HepG2 (cell line): Measurements from ENCODE around the gene ATRIP. TPM values are rescaled to one million over a fixed set of nuclear protein-coding genes. Genes with fewer than 3 reads are reported as not detected.

ENCODE experiments used
- AGO2 ChIP-seq: fragments of 200-400 bp; formaldehyde crosslinking; optimal IDR thresholded peaks from 2 replicates; pipeline ENCODE3; 2017; ENCODE audit warnings: mild to moderate bottlenecking, low read depth, low read length, moderate library complexity
- HNRNPUL1 ChIP-seq: fragments of 200-400 bp; formaldehyde crosslinking; IDR thresholded peaks from 2 replicates; pipeline ENCODE4 v1.6.1; 2017; ENCODE audit warnings: low read depth, mild to moderate bottlenecking, low read length, moderate library complexity
- HOMEZ ChIP-seq: IDR thresholded peaks from 2 replicates; pipeline ENCODE4 v1.6.1; 2016; ENCODE audit warnings: low read depth
- PRPF4 ChIP-seq: fragments of 200-400 bp; formaldehyde crosslinking; IDR thresholded peaks from 2 replicates; pipeline ENCODE4 v1.6.1; 2016; ENCODE audit warnings: low read length, low read depth; ENCODE audit not compliant: poor library complexity, severe bottlenecking
- ZNF710 ChIP-seq: sonication (generic); formaldehyde crosslinking; IDR thresholded peaks from 2 replicates; pipeline ENCODE4 v1.5.0; 2020; ENCODE audit warnings: mild to moderate bottlenecking, missing genetic modification reagents, borderline replicate concordance
- ZXDC ChIP-seq: sonication (generic); formaldehyde crosslinking; IDR thresholded peaks from 2 replicates; pipeline ENCODE4 v1.5.0; 2020; ENCODE audit warnings: mild to moderate bottlenecking, missing genetic modification reagents
- polyA plus RNA-seq, 8 experiments: library from polyadenylated mRNA; depleted of rRNA in 3 of 8; stranded (reverse) in 7 of 8; unstranded in 1 of 8; fragments of >200 nt; fragmentation: Illumina TruSeq in 4 of 8; extraction: Trizol in 4 of 8; gene quantifications; 2 replicates each; pipeline versions ENCODE4 v1.2.1 to v1.2.3, GENCODE V29; 2011 to 2016; ENCODE audit warnings: low read depth in 4 of 8, missing spikeins in 1 of 8, mixed read lengths in 1 of 8; ENCODE audit not compliant: insufficient read depth in 1 of 8
- total RNA-seq, 5 experiments: library from RNA; depleted of rRNA; stranded (reverse); fragments of >200 nt; fragmentation: Illumina TruSeq; extraction: Trizol; gene quantifications; 2 replicates each; pipeline ENCODE4 v1.2.3, GENCODE V29; 2016; ENCODE audit warnings: low read depth in 1 of 5
- TF ChIP-seq, protein P1 (sequence below): IDR thresholded peaks from 2 replicates; pipeline ENCODE4 v1.4.0; 2020; ENCODE audit warnings: mild to moderate bottlenecking, missing genetic modification reagents
- TF ChIP-seq, protein P2 (sequence below): sonication (generic); formaldehyde crosslinking; IDR thresholded peaks from 2 replicates; pipeline ENCODE4 v1.4.0; 2020; ENCODE audit warnings: missing genetic modification reagents
- TF ChIP-seq, protein P3 (sequence below): sonication (generic); formaldehyde crosslinking; IDR thresholded peaks from 2 replicates; pipeline ENCODE4 v1.5.1; 2020; ENCODE audit warnings: missing genetic modification reagents, mild to moderate bottlenecking, borderline replicate concordance
- TF ChIP-seq, protein P4 (sequence below): sonication (generic); formaldehyde crosslinking; IDR thresholded peaks from 2 replicates; pipeline ENCODE4 v1.4.0; 2020; ENCODE audit warnings: missing genetic modification reagents, mild to moderate bottlenecking, borderline replicate concordance

The ATRIP gene
- total and polyA plus RNA-seq, 2 of the 13 experiments (the other 11 are each of a cell fraction or from before 2014, with no cell fraction given), result 5.1 to 12.5 TPM

DNA sequence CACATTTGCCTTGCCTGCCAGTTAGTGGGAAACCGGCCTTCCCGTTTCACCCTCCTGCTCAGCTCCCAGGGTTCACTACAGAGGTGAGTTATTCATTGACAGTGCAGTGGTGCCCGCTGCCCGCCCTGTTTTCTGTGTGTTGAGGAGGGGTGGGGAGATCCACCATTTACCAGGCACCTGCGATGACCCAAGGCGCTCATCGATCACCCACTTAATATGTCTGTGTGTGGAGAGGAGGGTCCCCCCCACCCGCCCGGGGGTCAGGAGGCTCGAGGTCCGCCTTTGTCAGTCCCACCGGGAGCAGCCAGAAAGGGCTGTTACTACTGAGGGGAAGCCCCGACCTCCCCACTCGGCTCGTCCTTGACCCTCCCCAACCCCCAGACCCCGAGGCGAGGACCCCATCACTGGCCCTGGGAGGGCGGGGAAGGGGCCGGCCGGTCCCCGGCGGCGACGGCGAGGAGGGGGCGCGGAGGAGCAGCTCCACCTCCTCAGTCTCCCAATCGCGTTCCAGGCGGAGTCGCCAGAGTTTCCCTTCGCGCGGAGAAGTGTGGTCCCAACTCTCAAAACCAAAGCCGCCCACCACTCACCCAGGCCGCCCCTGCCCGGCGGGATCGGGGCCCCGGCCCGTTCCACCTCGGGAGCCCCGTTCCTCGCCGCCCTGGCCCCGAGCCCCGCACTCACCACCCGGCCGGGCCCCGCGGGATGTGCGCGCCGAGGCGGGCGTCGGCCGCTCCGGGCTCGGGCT lies 17.8 kb upstream of the ATRIP start (continued):
- TF ChIP-seq, protein P1, sequence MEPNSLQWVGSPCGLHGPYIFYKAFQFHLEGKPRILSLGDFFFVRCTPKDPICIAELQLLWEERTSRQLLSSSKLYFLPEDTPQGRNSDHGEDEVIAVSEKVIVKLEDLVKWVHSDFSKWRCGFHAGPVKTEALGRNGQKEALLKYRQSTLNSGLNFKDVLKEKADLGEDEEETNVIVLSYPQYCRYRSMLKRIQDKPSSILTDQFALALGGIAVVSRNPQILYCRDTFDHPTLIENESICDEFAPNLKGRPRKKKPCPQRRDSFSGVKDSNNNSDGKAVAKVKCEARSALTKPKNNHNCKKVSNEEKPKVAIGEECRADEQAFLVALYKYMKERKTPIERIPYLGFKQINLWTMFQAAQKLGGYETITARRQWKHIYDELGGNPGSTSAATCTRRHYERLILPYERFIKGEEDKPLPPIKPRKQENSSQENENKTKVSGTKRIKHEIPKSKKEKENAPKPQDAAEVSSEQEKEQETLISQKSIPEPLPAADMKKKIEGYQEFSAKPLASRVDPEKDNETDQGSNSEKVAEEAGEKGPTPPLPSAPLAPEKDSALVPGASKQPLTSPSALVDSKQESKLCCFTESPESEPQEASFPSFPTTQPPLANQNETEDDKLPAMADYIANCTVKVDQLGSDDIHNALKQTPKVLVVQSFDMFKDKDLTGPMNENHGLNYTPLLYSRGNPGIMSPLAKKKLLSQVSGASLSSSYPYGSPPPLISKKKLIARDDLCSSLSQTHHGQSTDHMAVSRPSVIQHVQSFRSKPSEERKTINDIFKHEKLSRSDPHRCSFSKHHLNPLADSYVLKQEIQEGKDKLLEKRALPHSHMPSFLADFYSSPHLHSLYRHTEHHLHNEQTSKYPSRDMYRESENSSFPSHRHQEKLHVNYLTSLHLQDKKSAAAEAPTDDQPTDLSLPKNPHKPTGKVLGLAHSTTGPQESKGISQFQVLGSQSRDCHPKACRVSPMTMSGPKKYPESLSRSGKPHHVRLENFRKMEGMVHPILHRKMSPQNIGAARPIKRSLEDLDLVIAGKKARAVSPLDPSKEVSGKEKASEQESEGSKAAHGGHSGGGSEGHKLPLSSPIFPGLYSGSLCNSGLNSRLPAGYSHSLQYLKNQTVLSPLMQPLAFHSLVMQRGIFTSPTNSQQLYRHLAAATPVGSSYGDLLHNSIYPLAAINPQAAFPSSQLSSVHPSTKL (CRISPR knock-in tag), result peak; percentile 41; the same call in 1 of the 2 replicates
- TF ChIP-seq PRPF4, result no peak
- TF ChIP-seq, protein P2, sequence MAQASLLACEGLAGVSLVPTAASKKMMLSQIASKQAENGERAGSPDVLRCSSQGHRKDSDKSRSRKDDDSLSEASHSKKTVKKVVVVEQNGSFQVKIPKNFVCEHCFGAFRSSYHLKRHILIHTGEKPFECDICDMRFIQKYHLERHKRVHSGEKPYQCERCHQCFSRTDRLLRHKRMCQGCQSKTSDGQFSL (CRISPR knock-in tag), result peak; percentile 45; the same call in 1 of the 2 replicates
- TF ChIP-seq, protein P3, sequence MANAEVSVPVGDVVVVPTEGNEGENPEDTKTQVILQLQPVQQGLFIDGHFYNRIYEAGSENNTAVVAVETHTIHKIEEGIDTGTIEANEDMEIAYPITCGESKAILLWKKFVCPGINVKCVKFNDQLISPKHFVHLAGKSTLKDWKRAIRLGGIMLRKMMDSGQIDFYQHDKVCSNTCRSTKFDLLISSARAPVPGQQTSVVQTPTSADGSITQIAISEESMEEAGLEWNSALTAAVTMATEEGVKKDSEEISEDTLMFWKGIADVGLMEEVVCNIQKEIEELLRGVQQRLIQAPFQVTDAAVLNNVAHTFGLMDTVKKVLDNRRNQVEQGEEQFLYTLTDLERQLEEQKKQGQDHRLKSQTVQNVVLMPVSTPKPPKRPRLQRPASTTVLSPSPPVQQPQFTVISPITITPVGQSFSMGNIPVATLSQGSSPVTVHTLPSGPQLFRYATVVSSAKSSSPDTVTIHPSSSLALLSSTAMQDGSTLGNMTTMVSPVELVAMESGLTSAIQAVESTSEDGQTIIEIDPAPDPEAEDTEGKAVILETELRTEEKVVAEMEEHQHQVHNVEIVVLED, result no peak; the same call in 1 of the 2 replicates
- TF ChIP-seq HOMEZ, result no peak
- no peak for TF ChIP-seq HNRNPUL1
- no peak for TF ChIP-seq ZXDC
- peak; percentile 76 for TF ChIP-seq AGO2
- TF ChIP-seq ZNF710 (CRISPR knock-in tag), result no peak
- TF ChIP-seq, protein P4, sequence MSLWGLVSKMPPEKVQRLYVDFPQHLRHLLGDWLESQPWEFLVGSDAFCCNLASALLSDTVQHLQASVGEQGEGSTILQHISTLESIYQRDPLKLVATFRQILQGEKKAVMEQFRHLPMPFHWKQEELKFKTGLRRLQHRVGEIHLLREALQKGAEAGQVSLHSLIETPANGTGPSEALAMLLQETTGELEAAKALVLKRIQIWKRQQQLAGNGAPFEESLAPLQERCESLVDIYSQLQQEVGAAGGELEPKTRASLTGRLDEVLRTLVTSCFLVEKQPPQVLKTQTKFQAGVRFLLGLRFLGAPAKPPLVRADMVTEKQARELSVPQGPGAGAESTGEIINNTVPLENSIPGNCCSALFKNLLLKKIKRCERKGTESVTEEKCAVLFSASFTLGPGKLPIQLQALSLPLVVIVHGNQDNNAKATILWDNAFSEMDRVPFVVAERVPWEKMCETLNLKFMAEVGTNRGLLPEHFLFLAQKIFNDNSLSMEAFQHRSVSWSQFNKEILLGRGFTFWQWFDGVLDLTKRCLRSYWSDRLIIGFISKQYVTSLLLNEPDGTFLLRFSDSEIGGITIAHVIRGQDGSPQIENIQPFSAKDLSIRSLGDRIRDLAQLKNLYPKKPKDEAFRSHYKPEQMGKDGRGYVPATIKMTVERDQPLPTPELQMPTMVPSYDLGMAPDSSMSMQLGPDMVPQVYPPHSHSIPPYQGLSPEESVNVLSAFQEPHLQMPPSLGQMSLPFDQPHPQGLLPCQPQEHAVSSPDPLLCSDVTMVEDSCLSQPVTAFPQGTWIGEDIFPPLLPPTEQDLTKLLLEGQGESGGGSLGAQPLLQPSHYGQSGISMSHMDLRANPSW (CRISPR knock-in tag), result no peak
